ENCODE data around the gene CCDC134.

The CCDC134 gene

DNA sequence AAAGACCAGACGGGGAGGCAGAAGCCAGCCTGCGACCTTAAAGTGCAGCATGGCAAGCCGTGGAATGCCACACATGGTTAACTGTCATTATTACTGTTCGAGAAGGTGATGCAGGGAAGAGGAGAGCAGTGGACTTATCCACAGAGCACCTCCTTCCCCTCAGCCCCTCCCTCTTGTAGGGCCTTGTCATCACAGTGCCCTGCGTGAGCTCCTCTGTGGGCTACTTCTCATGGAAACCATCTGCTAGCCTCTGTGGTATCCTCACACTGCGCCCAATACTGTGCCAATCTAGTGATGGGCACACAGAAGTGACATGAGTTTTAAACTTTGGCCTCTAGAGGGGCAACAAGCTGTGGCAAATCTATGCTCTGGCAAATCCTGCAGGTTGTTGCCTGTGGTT is 18.2 kb upstream of the CCDC134 start:
- H3K4me3 ChIP-seq (ENCODE audit: low read depth, low read length), result no peak overlapping the region
- no peak for DNase-seq (ENCODE audit: low read depth)
- TF ChIP-seq, protein P1, sequence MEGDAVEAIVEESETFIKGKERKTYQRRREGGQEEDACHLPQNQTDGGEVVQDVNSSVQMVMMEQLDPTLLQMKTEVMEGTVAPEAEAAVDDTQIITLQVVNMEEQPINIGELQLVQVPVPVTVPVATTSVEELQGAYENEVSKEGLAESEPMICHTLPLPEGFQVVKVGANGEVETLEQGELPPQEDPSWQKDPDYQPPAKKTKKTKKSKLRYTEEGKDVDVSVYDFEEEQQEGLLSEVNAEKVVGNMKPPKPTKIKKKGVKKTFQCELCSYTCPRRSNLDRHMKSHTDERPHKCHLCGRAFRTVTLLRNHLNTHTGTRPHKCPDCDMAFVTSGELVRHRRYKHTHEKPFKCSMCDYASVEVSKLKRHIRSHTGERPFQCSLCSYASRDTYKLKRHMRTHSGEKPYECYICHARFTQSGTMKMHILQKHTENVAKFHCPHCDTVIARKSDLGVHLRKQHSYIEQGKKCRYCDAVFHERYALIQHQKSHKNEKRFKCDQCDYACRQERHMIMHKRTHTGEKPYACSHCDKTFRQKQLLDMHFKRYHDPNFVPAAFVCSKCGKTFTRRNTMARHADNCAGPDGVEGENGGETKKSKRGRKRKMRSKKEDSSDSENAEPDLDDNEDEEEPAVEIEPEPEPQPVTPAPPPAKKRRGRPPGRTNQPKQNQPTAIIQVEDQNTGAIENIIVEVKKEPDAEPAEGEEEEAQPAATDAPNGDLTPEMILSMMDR (IDR thresholded peaks at IDR 0.05; ENCODE audit: low read depth, low read length, missing control alignments), result no peak
- in situ Hi-C loops (cut with HindIII; ENCODE audit: low sequenced_read_pairs), result no loop called here

DNA sequence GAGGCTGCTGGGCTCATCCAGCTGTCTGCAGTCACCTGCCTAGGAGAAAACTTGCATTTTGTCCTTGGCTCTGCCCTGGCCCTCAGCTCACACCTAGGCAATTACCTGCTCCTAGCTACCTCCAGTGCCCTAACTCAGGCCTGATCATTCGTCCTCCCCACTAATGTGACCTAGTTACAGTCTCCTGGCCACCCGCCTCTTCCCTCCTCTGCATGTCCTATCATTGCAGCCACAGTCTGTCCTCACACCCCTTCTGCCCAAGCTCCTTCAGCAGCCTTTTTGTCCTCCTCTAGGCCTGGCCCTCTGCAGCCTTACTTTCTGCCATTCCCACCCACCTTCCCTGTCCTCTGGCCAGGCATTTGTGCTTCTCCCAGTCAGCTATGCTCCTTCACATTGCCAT is 17.7 kb upstream of the CCDC134 start:
- in situ Hi-C loops (cut with HindIII; ENCODE audit: low sequenced_read_pairs), result no loop called here
- TF ChIP-seq, protein P1 (IDR thresholded peaks at IDR 0.05; ENCODE audit: low read depth, low read length, missing control alignments), result no peak
- no peak for DNase-seq (ENCODE audit: low read depth)
- H3K4me3 ChIP-seq (ENCODE audit: low read depth, low read length), result no peak overlapping the region

DNA sequence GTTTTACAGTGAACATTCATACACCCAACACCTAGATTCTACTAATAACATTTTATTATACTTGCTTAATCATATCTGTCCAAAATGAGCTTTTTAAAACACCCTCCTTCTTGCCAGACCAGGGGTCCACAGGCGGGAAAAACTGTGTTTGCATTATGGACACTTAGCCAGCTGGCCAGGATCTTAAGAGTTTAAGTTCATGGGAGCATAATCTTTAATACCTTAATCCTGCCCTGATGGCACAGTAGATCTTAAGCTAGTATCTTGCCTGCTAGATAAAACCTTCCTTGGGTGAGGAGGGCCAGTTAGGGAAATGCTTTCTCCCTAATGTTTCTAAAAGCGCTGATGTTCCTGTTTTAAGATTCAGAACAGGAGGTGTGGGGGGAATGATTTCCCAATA is 13.1 kb upstream of the CCDC134 start:
- DNase-seq (ENCODE audit: low read depth), result no peak
- no peak overlapping the region for H3K4me3 ChIP-seq (ENCODE audit: low read depth, low read length)
- TF ChIP-seq, protein P1 (IDR thresholded peaks at IDR 0.05; ENCODE audit: low read depth, low read length, missing control alignments), result no peak
- in situ Hi-C loops (cut with HindIII; ENCODE audit: low sequenced_read_pairs), result no loop called here

DNA sequence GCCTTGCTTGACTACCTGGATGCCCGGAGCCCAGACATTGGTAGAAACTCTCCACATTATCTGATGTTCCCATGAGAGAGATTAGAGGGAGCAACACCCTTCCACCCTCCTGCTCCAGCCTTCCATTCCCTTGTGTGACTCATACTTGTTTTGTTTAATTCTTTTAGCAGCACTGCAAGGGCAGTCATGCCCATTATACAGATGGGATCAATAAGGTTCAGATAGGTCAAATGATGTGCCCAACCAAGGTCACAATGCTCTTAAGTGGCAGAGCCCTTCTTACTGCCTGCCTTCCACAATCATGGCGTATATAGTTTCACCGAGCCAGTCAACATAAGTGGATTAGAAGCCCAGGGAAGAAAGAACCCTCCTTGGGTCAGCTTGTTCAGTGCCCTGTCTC is 6.6 kb upstream of the CCDC134 start:
- in situ Hi-C loops (cut with HindIII; ENCODE audit: low sequenced_read_pairs), result no loop called here
- TF ChIP-seq, protein P1 (IDR thresholded peaks at IDR 0.05; ENCODE audit: low read depth, low read length, missing control alignments), result no peak
- no peak overlapping the region for H3K4me3 ChIP-seq (ENCODE audit: low read depth, low read length)
- DNase-seq (ENCODE audit: low read depth), result no peak

DNA sequence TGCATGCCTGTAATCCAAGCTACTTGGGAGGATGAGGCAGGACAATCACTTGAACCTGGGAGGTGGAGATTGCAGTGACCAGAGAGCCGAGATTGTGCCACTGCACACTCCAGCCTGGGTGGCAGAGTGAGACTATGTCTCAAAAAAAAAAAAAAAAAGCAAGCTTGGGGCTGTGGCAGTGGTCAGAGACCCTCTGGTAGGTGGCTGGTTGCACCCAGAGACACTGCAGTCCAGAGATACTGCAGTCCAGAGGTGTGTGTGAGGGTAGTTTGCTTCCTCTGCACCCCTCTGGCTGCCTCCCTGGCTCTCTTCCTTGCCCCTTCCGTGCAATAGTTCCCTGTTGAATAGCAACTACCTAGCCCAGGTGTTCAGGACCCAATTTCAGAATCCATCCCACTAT is 1.7 kb upstream of the CCDC134 start:
- TF ChIP-seq, protein P1 (IDR thresholded peaks at IDR 0.05; ENCODE audit: low read depth, low read length, missing control alignments), result no peak
- in situ Hi-C loops (cut with HindIII; ENCODE audit: low sequenced_read_pairs), result no loop called here
- DNase-seq (ENCODE audit: low read depth), result no peak
- no peak overlapping the region for H3K4me3 ChIP-seq (ENCODE audit: low read depth, low read length)

DNA sequence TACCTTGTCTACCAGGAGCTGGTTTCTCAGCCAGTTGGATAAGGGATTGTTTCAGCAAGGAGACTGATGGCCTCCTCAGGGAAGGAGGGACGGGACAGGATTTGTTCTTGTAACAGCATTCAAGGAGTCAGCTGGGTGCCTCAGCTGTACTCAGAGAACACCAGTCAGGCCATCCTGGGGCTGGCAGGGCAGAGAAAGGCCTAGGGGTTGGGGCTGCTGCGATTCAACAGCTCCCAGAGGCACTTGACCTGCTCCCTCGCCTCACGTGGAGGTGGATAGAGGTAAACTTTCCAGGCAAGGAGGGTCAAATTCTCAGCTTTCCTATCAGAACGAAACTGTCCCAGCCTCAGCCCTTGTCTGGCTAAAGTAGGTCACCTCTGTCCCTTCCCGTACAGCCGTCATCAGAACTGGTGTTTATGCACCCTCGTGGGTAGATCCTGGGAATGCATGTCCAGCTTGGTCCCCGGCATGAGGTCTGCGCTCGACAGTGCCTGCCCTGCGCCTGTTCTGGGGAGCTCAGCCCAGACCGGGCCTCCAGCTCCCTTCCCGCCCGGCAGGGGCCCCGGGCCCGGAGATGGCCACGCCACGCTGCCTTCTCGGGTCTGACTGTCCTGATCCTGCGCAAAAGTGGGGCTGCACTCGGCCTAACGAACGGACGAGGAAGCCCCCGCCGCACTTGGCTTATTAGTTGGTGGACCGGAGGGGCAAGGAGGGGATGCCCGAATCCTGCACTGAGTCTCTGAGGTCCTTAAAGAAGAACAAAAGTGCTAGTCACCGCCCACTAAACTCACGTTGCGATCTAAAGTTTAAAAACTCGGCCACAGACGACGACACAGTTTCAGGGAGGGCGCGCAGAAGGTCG is 762 bp upstream of the CCDC134 start:
- in situ Hi-C loops (cut with HindIII; ENCODE audit: low sequenced_read_pairs), result no loop called here
- TF ChIP-seq, protein P1 (IDR thresholded peaks at IDR 0.05; ENCODE audit: low read depth, low read length, missing control alignments), result no peak
- DNase-seq (ENCODE audit: low read depth), result peak; percentile 4
- peak overlapping the region; percentile 83 for H3K4me3 ChIP-seq (ENCODE audit: low read depth, low read length)

Data from astrocyte of the cerebellum (primary cell).